ENCODE data around the gene DAPK2.

- TF ChIP-seq TARDBP (IDR thresholded peaks at IDR 0.05) (no peak), SP1 (IDR thresholded peaks at IDR 0.05) (no peak), FOXM1 (IDR thresholded peaks at IDR 0.05; ENCODE audit: borderline replicate concordance) (no peak)
Observed at GRCh38 chr15:63896336-63897115, 149.8 kb downstream of the DAPK2 start.

Measured in HEK293T (cell line).